Epithelial cell of prostate (primary cell): ENCODE measurements around the gene MAOB.

Experiments
- DNase-seq: peaks from one replicate; pipeline ENCODE4 v3.0.0-alpha.2; 2011; ENCODE audit warnings: low read depth, low spot score
- H3K27ac ChIP-seq: fragments of 450-650 bp; 2 replicates; pipeline ENCODE4 v1.5.1; 2017; ENCODE audit warnings: mild to moderate bottlenecking

MAOB gene

GRCh38 chrX:43718956-43719355 is 163.3 kb downstream of the MAOB start:
- DNase-seq, result no peak
- peak overlapping the region; percentile 89 for H3K27ac ChIP-seq

GRCh38 chrX:43718546-43718945 is 163.7 kb downstream of the MAOB start:
- no peak for DNase-seq
- H3K27ac ChIP-seq, result peak overlapping the region; percentile 89

- peak overlapping the region; percentile 89 for H3K27ac ChIP-seq
- DNase-seq, result no peak
These were observed 164.2 kb downstream of the MAOB start for GRCh38 chrX:43718081-43718480.

- H3K27ac ChIP-seq, result peak overlapping the region; percentile 89
- peak; percentile 2 for DNase-seq
These were observed 165.1 kb downstream of the MAOB start for GRCh38 chrX:43717161-43717560.

GRCh38 chrX:43716696-43717095 is 165.6 kb downstream of the MAOB start:
- DNase-seq, result peak; percentile 2
- H3K27ac ChIP-seq, result peak overlapping the region; percentile 89
